NK-92 (cell line): ENCODE measurements around the gene APOBEC3C.
"Not testable (repeated sequence)": the region's sequence is repeated elsewhere in the genome, so short reads cannot be mapped to it uniquely, and the experiment has no call there.

Experiments
- DNase-seq: peaks from one replicate; lab custom pipeline; 2025; ENCODE audit not compliant: unreplicated experiment; lab: John Stamatoyannopoulos, UW

Gene APOBEC3C

GRCh38 chr22:39013942-39014722, at the start of gene APOBEC3C:
Gene APOBEC3C, plus strand, starts transcription at chr22:39014257. Its CDS starts 106 bp downstream, at chr22:39014363.
- DNase-seq: no peak

GRCh38 chr22:38964306-38964705, 49.8 kb upstream of the APOBEC3C start:
- DNase-seq: no peak

- no peak for DNase-seq
Measured at GRCh38 chr22:38964989-38965388, 49.1 kb upstream of the APOBEC3C start.

- no peak for DNase-seq
Measured at GRCh38 chr22:38965614-38966379, 48.3 kb upstream of the APOBEC3C start.

- no peak for DNase-seq
Measured at GRCh38 chr22:38966380-38966702, 47.7 kb upstream of the APOBEC3C start.

GRCh38 chr22:38966942-38967341, 47.1 kb upstream of the APOBEC3C start:
- DNase-seq: no peak

- no peak for DNase-seq
Measured at GRCh38 chr22:38967451-38968450, 46.3 kb upstream of the APOBEC3C start.

GRCh38 chr22:38968801-38969200, 45.3 kb upstream of the APOBEC3C start:
- no peak for DNase-seq

- DNase-seq: no peak
Measured at GRCh38 chr22:38970551-38970950, 43.5 kb upstream of the APOBEC3C start.

GRCh38 chr22:38971202-38971601, 42.9 kb upstream of the APOBEC3C start:
- DNase-seq: no peak

- DNase-seq: no peak
Measured at GRCh38 chr22:38971791-38972190, 42.3 kb upstream of the APOBEC3C start.

- DNase-seq: no peak
Measured at GRCh38 chr22:38972558-38972957, 41.5 kb upstream of the APOBEC3C start.

- no peak for DNase-seq
Measured at GRCh38 chr22:38973289-38974169, 40.5 kb upstream of the APOBEC3C start.

GRCh38 chr22:38974170-38974825, 39.8 kb upstream of the APOBEC3C start:
- no peak for DNase-seq

GRCh38 chr22:38974826-38975175, 39.3 kb upstream of the APOBEC3C start:
- DNase-seq: no peak

GRCh38 chr22:38977289-38977688, 36.8 kb upstream of the APOBEC3C start:
- DNase-seq: not testable (repeated sequence)

GRCh38 chr22:38980587-38980986, 33.5 kb upstream of the APOBEC3C start:
- not testable (repeated sequence) for DNase-seq

- no peak for DNase-seq
Measured at GRCh38 chr22:38981005-38981991, 32.8 kb upstream of the APOBEC3C start.
